ENCODE measurements around the gene AKR1B15. TPM values are rescaled to one million over a fixed set of nuclear protein-coding genes. Genes with fewer than 3 reads are reported as not detected.
"Not testable (repeated sequence)": the region's sequence is repeated elsewhere in the genome, so short reads cannot be mapped to it uniquely, and the experiment has no call there.

The AKR1B15 gene
- total RNA-seq, 1 experiment from 2014 or later, result 0.73 TPM

DNA sequence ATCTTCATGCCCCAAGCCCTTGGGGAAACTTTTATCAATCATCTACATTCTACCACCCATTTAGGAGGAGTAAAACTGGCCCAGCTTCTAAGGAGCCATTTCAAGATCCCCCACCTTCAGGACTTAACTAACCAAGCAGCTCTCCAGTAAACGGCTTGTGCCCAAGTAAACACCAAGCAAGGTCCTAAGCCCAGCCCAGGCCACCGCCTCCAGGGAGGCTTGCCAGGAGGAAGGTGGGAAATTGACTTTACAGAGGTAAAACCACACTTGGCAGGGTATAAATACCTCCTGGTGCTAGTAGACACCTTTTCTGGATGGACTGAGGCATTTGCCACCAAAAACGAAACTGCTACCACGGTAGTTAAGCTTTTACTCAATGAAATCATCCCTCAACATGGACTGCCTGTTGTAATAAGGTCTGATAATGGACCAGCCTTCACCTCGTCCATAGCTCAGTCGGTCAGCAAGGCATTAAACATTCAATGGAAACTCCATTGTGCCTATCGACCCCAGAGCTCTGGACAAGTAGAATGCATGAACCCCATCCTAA is 5.6 kb downstream of the AKR1B15 start:
- DNase-seq, result no peak
- Mint-ChIP-seq H3K36me3 (ENCODE audit: insufficient read depth, unreplicated experiment) (no peaks in the 10 kb centered on the region), H3K27me3 (ENCODE audit: unreplicated experiment) (no peaks in the 10 kb centered on the region), H3K27ac (ENCODE audit: unreplicated experiment) (no peak overlapping the region), H3K4me3 (ENCODE audit: low read depth, unreplicated experiment) (no peak overlapping the region), H3K9me3 (ENCODE audit: low read depth, unreplicated experiment) (no peaks in the 10 kb centered on the region), H3K4me1 (ENCODE audit: low read depth, unreplicated experiment) (peaks cover 9% of the 10 kb centered on the region)
- intact Hi-C loops (cut with micrococcal nuclease; ENCODE audit: unreplicated experiment), result no loop called here
- TF ChIP-seq, protein P1, sequence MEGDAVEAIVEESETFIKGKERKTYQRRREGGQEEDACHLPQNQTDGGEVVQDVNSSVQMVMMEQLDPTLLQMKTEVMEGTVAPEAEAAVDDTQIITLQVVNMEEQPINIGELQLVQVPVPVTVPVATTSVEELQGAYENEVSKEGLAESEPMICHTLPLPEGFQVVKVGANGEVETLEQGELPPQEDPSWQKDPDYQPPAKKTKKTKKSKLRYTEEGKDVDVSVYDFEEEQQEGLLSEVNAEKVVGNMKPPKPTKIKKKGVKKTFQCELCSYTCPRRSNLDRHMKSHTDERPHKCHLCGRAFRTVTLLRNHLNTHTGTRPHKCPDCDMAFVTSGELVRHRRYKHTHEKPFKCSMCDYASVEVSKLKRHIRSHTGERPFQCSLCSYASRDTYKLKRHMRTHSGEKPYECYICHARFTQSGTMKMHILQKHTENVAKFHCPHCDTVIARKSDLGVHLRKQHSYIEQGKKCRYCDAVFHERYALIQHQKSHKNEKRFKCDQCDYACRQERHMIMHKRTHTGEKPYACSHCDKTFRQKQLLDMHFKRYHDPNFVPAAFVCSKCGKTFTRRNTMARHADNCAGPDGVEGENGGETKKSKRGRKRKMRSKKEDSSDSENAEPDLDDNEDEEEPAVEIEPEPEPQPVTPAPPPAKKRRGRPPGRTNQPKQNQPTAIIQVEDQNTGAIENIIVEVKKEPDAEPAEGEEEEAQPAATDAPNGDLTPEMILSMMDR (IDR thresholded peaks at IDR 0.05; ENCODE audit: unreplicated experiment), result no peak
- BruUV-seq (replicated peaks), result no TSS peak
- CTCF ChIA-PET, result interaction anchor here (1.4 kb wide), 1 partner anchor 52 kb away, joined by 4 read pairs; no protein-coding TSS in a partner anchor

DNA sequence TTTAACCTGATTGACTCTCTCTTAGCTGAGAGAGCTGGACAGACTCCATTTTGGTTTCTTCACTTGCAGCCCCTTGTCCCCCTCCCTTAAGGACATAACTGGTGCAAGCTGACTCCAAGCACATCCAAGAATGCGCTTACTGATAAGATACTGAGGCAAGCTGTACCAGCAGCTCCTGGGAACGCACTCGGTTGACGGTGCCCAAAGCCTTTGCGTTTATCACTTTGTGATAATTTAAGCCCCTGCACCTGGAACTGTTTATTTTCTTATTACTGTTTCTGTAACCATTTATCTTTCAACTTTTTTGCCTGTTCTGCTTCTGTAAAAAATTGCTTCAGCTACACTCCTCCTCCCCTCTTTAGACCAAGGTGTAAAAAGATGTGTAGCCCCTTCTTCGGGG is 8.5 kb downstream of the AKR1B15 start:
- TF ChIP-seq, protein P1 (IDR thresholded peaks at IDR 0.05; ENCODE audit: unreplicated experiment), result no peak
- Mint-ChIP-seq H3K27ac (ENCODE audit: unreplicated experiment) (no peak overlapping the region), H3K36me3 (ENCODE audit: insufficient read depth, unreplicated experiment) (no peaks in the 10 kb centered on the region), H3K9me3 (ENCODE audit: low read depth, unreplicated experiment) (no peaks in the 10 kb centered on the region), H3K4me1 (ENCODE audit: low read depth, unreplicated experiment) (peaks cover 12% of the 10 kb centered on the region), H3K27me3 (ENCODE audit: unreplicated experiment) (no peaks in the 10 kb centered on the region), H3K4me3 (ENCODE audit: low read depth, unreplicated experiment) (no peak overlapping the region)
- intact Hi-C loops (cut with micrococcal nuclease; ENCODE audit: unreplicated experiment), result no loop called here
- CTCF ChIA-PET, result no interaction called here
- DNase-seq, result no peak
- no TSS peak for BruUV-seq (replicated peaks)

DNA sequence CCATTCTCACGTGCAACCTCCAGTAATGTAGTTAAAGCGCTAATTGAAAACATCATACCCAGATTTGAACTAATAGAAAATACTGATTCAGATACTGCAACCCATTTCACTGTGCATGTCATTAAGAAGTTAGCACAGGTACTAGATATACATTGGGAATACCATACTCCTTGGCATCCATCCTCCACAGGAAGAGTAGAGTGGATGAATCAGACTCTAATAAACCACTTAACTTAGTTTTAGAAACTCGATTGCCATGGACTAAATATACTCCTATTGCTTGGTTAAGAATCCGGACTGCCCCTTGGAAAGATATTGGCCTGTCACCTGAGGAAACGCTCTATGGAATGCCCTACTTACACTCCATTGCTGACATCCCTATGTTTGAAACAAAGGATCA is 9.5 kb downstream of the AKR1B15 start:
- TF ChIP-seq, protein P1 (IDR thresholded peaks at IDR 0.05; ENCODE audit: unreplicated experiment), result no peak
- Mint-ChIP-seq H3K27me3 (ENCODE audit: unreplicated experiment) (no peaks in the 10 kb centered on the region), H3K9me3 (ENCODE audit: low read depth, unreplicated experiment) (peaks cover 4% of the 10 kb centered on the region), H3K4me1 (ENCODE audit: low read depth, unreplicated experiment) (peaks cover 19% of the 10 kb centered on the region), H3K4me3 (ENCODE audit: low read depth, unreplicated experiment) (no peak overlapping the region), H3K27ac (ENCODE audit: unreplicated experiment) (no peak overlapping the region), H3K36me3 (ENCODE audit: insufficient read depth, unreplicated experiment) (peaks cover 8% of the 10 kb centered on the region)
- DNase-seq, result no peak
- BruUV-seq (replicated peaks), result no TSS peak
- CTCF ChIA-PET, result no interaction called here
- intact Hi-C loops (cut with micrococcal nuclease; ENCODE audit: unreplicated experiment), result no loop called here

DNA sequence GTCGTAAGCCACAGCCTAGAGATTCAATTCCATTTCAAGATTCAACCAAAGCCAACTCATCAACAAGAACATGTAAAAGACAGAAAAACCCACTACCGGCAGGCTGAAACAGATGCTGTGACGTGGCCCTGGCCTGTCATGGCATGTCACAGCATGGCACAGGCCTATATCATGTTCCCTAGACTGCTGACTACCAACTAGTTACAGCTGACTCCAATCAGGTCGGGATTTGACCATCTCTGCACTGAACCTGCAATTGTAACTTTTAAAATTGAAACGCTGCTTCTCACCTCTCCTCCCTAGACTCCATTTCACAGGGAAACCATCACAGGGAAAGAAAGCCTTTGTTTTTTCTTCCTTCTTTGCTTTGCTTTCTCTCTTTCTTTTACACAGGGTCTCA is 12.7 kb downstream of the AKR1B15 start:
- H3K27ac Mint-ChIP-seq (ENCODE audit: unreplicated experiment); H3K36me3 Mint-ChIP-seq (ENCODE audit: insufficient read depth, unreplicated experiment); DNase-seq; H3K9me3 Mint-ChIP-seq (ENCODE audit: low read depth, unreplicated experiment); BruUV-seq (replicated peaks); H3K4me3 Mint-ChIP-seq (ENCODE audit: low read depth, unreplicated experiment); intact Hi-C loops (cut with micrococcal nuclease; ENCODE audit: unreplicated experiment); H3K27me3 Mint-ChIP-seq (ENCODE audit: unreplicated experiment); CTCF ChIA-PET: not testable (repeated sequence)
- H3K4me1 Mint-ChIP-seq (ENCODE audit: low read depth, unreplicated experiment), result peaks cover 30% of the 10 kb centered on the region

DNA sequence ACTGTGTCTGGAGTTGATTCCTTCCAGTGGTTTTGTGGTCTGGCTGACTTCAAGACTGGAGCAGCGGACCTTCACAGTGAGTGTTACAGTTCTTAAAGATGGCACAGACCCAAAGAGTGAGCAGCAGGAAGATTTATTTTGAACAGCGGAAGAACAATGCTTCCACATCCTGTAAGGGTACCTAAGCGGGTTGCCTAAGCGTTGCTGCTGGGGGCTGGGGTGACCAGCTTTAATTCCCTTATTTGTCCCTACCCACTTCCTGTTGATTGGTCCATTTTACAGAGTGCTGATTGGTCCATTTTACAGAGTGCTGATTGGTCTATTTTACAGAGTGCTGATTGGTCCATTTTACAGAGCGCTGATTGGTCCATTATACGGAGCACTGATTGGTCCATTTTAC is 13.2 kb downstream of the AKR1B15 start:
- no peak overlapping the region for H3K4me3 Mint-ChIP-seq (ENCODE audit: low read depth, unreplicated experiment)
- CTCF ChIA-PET, result no interaction called here
- no TSS peak for BruUV-seq (replicated peaks)
- intact Hi-C loops (cut with micrococcal nuclease; ENCODE audit: unreplicated experiment), result no loop called here
- peaks cover 30% of the 10 kb centered on the region for H3K4me1 Mint-ChIP-seq (ENCODE audit: low read depth, unreplicated experiment)
- DNase-seq, result no peak
- peaks cover 8% of the 10 kb centered on the region for H3K36me3 Mint-ChIP-seq (ENCODE audit: insufficient read depth, unreplicated experiment)
- H3K27ac Mint-ChIP-seq (ENCODE audit: unreplicated experiment), result peak overlapping the region; percentile 87
- peaks cover 8% of the 10 kb centered on the region for H3K9me3 Mint-ChIP-seq (ENCODE audit: low read depth, unreplicated experiment)
- no peaks in the 10 kb centered on the region for H3K27me3 Mint-ChIP-seq (ENCODE audit: unreplicated experiment)
- TF ChIP-seq, protein P1 (IDR thresholded peaks at IDR 0.05; ENCODE audit: unreplicated experiment), result no peak

DNA sequence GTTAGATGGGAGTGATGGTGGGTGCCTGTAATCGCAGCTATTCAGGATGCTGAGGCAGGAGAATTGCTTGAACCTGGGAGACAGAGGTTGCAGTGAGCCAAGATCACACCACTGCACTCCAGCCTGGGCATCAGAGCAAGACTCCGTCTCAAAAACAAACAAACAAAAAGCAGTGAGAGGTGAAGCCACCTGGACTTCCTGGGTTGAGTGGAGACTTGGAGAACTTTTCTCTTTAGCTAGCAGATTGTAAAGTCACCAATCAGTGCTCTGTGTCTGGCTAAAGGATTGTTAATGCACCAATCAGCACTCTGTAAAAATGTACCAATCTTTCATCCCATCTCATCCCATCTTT is 14.5 kb downstream of the AKR1B15 start:
- intact Hi-C loops (cut with micrococcal nuclease; ENCODE audit: unreplicated experiment); DNase-seq; H3K36me3 Mint-ChIP-seq (ENCODE audit: insufficient read depth, unreplicated experiment); H3K27me3 Mint-ChIP-seq (ENCODE audit: unreplicated experiment); H3K9me3 Mint-ChIP-seq (ENCODE audit: low read depth, unreplicated experiment); BruUV-seq (replicated peaks): not testable (repeated sequence)
- H3K4me3 Mint-ChIP-seq (ENCODE audit: low read depth, unreplicated experiment), result peak overlapping the region; percentile 1
- H3K4me1 Mint-ChIP-seq (ENCODE audit: low read depth, unreplicated experiment), result peaks cover 30% of the 10 kb centered on the region
- CTCF ChIA-PET, result interaction anchor here (0.9 kb wide), 1 partner anchor 11 kb away, joined by 4 read pairs; no protein-coding TSS in a partner anchor
- peak overlapping the region; percentile 87 for H3K27ac Mint-ChIP-seq (ENCODE audit: unreplicated experiment)

Data from Calu3 (cell line).